COLO668 (cell line): ENCODE data around the gene CISH.

ENCODE experiments used
- DNase-seq: peaks from one replicate; lab custom pipeline; 2025; ENCODE audit not compliant: unreplicated experiment; lab: John Stamatoyannopoulos, UW

Gene CISH

GRCh38 chr3:50612970-50613846 lies 1.6 kb upstream of the CISH start:
- DNase-seq: no peak

- no peak for DNase-seq
These were observed 784 bp upstream of the CISH start for GRCh38 chr3:50612234-50612882.

- no peak for DNase-seq
These were observed 546 bp downstream of the CISH start for GRCh38 chr3:50610992-50611463.

GRCh38 chr3:50610181-50610971 lies 1.2 kb downstream of the CISH start:
- peak; percentile 5 for DNase-seq

- DNase-seq: no peak
These were observed 1.9 kb downstream of the CISH start for GRCh38 chr3:50609763-50610085.

GRCh38 chr3:50609071-50609762 lies 2.4 kb downstream of the CISH start:
- no peak for DNase-seq

GRCh38 chr3:50608278-50608677 lies 3.3 kb downstream of the CISH start:
- DNase-seq: no peak

- no peak for DNase-seq
These were observed 4.1 kb downstream of the CISH start for GRCh38 chr3:50607271-50608091.

- no peak for DNase-seq
These were observed 5.0 kb downstream of the CISH start for GRCh38 chr3:50606596-50606995.

- DNase-seq: peak; percentile 9
These were observed 5.7 kb downstream of the CISH start for GRCh38 chr3:50605901-50606326.

- DNase-seq: no peak
These were observed 6.7 kb downstream of the CISH start for GRCh38 chr3:50604628-50605588.

GRCh38 chr3:50604110-50604621 lies 7.4 kb downstream of the CISH start:
- no peak for DNase-seq

GRCh38 chr3:50603261-50604109 lies 8.1 kb downstream of the CISH start:
- DNase-seq: no peak

GRCh38 chr3:50602595-50603191 lies 8.9 kb downstream of the CISH start:
- no peak for DNase-seq

- peak; percentile 87 for DNase-seq
These were observed 10.6 kb downstream of the CISH start for GRCh38 chr3:50600841-50601591.

GRCh38 chr3:50600141-50600753 lies 11.3 kb downstream of the CISH start:
- DNase-seq: no peak
